NCI-H1930 (cell line): ENCODE data around the gene GTF2B.
A peak's percentile ranks its signal among the peaks of the same experiment; 100 is the strongest.
"Not testable (repeated sequence)": the region's sequence is repeated elsewhere in the genome, so short reads cannot be mapped to it uniquely, and the experiment has no call there.

Experiments used
- DNase-seq, 2 experiments: peaks; one replicate each; lab custom pipeline; 2025; lab: John Stamatoyannopoulos, UW

Gene GTF2B, protein sequence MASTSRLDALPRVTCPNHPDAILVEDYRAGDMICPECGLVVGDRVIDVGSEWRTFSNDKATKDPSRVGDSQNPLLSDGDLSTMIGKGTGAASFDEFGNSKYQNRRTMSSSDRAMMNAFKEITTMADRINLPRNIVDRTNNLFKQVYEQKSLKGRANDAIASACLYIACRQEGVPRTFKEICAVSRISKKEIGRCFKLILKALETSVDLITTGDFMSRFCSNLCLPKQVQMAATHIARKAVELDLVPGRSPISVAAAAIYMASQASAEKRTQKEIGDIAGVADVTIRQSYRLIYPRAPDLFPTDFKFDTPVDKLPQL

GRCh38 chr1:88891318-88891950, at the start of gene GTF2B:
Gene GTF2B (minus strand): TSS chr1:88891567. CDS start chr1:88891499, 68 bp downstream.
- peak; percentile 76 to 89 for DNase-seq

DNA sequence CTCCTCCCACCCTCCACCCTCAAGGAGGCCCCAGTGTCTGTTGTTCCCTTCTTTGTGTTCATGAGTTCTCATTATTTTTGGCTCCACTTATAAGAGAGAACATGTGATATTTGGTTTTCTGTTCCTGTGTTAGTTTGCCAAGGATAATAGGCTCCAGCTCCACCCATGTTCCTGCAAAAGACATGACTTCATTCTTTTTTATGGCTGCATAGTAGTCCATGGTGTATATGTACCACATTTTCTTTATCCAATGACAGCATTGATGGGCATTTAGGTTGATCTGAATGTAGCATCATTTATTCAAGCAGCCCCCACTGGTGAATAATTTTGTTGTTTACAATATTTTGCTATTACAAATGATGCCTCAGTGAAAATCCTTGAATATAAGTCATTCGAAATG, 47.2 kb upstream of the GTF2B start:
- DNase-seq = not testable (repeated sequence)

GRCh38 chr1:88936760-88937342, 45.5 kb upstream of the GTF2B start:
- DNase-seq = no peak

- no peak for DNase-seq
Observed at GRCh38 chr1:88936223-88936523, 44.8 kb upstream of the GTF2B start.

- no peak for DNase-seq
Observed at GRCh38 chr1:88935522-88936222, 44.3 kb upstream of the GTF2B start.

GRCh38 chr1:88930176-88930575, 38.8 kb upstream of the GTF2B start:
- DNase-seq = not testable (repeated sequence)

- DNase-seq = no peak
Observed at GRCh38 chr1:88923224-88923623, 31.9 kb upstream of the GTF2B start.

- DNase-seq = no peak
Observed at GRCh38 chr1:88922214-88922613, 30.8 kb upstream of the GTF2B start.

GRCh38 chr1:88920845-88921244, 29.5 kb upstream of the GTF2B start:
- DNase-seq = no peak

- DNase-seq = no peak
Observed at GRCh38 chr1:88917321-88918025, 26.1 kb upstream of the GTF2B start.

DNA sequence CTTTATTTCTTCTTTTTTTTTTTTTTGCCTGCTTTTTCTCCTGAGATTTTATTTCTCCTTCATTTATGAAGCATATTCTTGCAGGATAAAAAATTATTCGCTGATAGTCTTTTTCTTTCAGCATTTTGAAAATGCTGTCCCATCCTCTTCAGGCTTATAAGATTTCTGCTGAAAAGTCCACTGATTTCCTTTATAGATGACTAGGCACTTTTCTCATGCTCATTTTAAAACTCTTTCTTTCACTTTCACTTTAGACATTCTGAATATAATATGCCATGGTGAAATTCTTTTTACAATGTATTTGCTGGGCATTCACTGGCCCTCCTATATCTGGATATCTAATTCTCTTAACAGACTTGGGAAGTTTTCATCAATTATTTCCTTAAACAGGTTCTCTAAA, 25.5 kb upstream of the GTF2B start:
- DNase-seq = no peak

- DNase-seq = not testable (repeated sequence)
Observed at GRCh38 chr1:88911800-88912199, 20.4 kb upstream of the GTF2B start.

DNA sequence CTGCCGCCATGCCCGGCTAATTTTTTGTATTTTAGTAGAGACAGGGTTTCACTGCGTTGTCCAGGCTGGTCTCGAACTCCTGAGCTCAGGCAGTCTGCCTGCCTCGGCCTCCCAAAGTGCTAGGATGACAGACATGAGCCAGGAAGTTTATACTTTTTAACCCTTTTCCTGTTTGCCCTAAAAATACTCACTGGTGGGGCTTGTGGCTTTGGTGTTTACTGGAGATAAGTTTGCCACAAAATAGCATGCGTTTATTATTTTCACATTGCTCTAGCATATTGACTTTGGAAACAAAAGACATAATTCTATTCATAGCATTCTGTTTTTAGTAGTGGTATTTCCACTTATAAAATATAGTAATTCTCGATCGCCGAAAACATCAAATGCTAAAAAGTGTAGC, 19.8 kb upstream of the GTF2B start:
- no peak for DNase-seq

DNA sequence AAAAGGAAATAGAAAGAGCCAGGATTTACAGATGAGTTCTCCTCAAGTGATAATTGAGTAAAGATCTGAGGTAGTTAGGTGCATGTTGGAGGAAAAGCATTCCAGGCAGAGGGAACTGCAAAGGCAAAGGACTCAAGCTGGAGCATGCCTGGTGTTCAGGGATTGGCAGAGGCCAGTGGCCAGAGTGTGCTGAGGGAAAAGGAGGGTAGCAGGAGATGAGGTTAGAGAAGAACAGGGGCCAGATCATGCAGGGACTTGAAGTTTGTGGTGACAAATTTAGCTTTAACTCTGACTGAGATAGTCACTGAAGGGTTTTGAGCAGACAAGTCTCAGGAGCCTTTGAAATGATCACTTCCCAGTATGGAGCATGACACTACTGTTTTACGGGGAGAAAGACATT, 19.0 kb upstream of the GTF2B start:
- no peak for DNase-seq

DNA sequence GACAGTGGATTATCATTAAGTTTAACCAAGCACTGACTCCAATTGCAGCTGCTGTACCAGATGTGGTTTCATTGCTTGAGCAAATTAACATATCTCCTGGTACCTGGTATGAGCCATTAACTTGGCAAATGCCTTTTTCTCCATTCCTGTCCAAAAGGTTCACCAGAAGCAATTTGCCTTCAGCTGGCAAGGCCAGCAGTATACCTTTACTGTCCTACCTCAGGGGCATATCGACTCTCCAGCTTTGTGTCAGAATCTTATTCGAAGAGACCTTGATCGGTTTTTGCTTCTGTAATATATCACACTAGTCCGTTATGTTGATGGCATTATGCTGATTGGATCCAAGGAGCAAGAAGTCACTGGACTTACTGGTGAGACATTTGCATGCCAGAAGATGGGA, 9.5 kb upstream of the GTF2B start:
- no peak for DNase-seq

DNA sequence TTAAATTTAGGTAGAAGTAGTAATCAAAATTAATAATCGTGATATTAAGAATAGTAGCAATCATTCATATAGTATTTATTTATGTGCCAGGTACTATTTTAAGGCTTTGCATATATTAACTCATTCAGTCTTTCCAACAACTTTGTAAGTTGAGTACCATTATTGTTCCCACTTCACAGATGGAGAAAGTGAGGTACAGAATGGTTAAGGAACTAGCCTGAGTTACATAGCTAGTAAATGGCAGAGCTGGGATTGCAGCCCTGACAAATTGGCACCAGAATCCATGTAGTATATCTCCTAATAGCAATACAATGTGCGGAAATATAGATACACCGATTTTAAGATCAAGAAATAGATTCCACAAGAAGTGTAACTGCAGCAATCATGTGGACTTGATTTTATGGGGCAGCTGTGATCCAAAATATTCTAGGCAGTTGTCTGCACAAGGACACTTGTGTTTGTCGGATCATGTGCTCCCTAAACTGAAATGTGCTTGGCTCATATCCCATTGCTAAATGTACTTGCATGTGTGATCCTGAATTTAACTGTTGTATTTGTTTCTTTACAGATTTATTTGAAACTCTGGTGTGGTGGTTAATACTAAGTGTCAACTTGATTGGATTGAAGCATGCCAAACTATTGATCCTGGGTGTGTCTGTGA, 5.8 kb upstream of the GTF2B start:
- no peak for DNase-seq

DNA sequence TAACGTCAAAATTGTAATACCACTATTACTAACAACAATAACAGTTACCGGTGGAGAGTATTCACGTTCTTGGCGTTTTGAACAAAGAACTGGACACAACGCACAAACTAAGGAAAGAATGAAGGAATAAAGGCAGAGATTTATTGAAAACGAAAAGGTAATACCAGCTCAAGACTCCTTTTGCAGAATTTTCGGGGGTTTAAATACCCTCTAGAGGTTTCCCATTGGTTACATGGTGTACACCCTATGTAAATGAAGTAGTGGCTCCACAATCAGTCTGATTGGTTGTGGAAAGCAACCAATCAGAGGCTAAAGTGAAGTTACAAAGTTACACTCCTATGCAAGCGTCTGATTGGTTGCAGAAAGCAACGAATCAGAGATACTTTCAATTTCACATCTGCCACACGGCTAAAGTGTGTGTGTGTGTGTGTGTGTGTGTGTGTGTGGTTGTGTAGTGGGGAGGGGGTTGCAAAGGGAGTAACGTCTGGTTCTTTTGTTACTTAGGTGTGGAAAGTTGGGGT, 1.1 kb upstream of the GTF2B start:
- peak; percentile 72 to 81 for DNase-seq

DNA sequence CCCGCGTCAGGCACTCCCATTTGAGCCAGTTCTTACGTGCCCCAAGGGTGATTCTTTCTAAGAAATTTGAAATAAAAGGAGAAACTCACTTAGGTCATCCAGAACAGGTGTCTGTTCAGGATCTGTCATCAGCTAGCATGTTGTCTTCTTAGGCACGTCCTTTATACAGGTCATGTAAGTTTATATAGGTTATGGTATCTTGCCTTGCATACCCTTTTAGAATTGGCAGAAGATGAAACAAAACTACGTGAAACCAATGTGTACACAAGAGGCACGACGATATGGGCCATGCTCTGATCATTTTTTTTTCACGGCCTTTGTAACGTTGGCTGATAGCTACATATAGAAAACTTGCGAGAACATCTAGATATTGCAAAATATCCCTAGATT, 579 bp upstream of the GTF2B start:
- no peak for DNase-seq

GRCh38 chr1:88890791-88891317, 513 bp downstream of the GTF2B start:
- DNase-seq = no peak

- DNase-seq = no peak
Observed at GRCh38 chr1:88890131-88890530, 1.2 kb downstream of the GTF2B start.

GRCh38 chr1:88888750-88889149, 2.6 kb downstream of the GTF2B start:
- DNase-seq = no peak
